Activated CD4-positive, alpha-beta memory T cell treated with anti-CD3 and anti-CD28 coated beads, Interleukin-2, amount 10 ng/mL, durations not matched to agents 7 days and 5 days (primary cell): ENCODE data around the gene SLC9C1. TPM values are rescaled to one million over a fixed set of nuclear protein-coding genes. Genes with fewer than 3 reads are reported as not detected.

Experiments
- CTCF ChIA-PET: fragments of 350-600 bp; sonication (Branson Sonifier 250); formaldehyde crosslinking; loops from one replicate; lab custom pipeline; 2021; ENCODE audit warnings: antibody characterized with exemption, inconsistent platforms; lab: Charles Lee
- POLR2A ChIA-PET: fragments of 350-600 bp; sonication (Branson Sonifier 250); formaldehyde crosslinking; loops from one replicate; lab custom pipeline; 2021; ENCODE audit warnings: antibody characterized with exemption; lab: Charles Lee
- DNase-seq: peaks from one replicate; pipeline ENCODE4 v3.0.0-alpha.2; 2020
- H3K27ac Mint-ChIP-seq: one replicate; pipeline ENCODE4 v1.8.0; 2021; ENCODE audit warnings: mild to moderate bottlenecking, mixed read lengths
- H3K27me3 Mint-ChIP-seq: one replicate; pipeline ENCODE4 v1.8.0; 2021; ENCODE audit warnings: mixed read lengths
- H3K36me3 Mint-ChIP-seq: one replicate; pipeline ENCODE4 v1.8.0; 2021; ENCODE audit warnings: low read depth, mixed read lengths
- H3K4me1 Mint-ChIP-seq: one replicate; pipeline ENCODE4 v1.8.0; 2021; ENCODE audit warnings: mixed read lengths
- H3K4me3 Mint-ChIP-seq: one replicate; pipeline ENCODE4 v1.8.0; 2021; ENCODE audit warnings: mild to moderate bottlenecking, mixed read lengths
- H3K9me3 Mint-ChIP-seq: one replicate; pipeline ENCODE4 v1.8.0; 2021; ENCODE audit warnings: mixed read lengths
- total RNA-seq, 2 experiments: library from RNA; stranded (reverse); gene quantifications; one replicate each; pipeline ENCODE4 v1.2.3, GENCODE V29; 2021

Gene SLC9C1
- total RNA-seq, 2 experiments from 2014 or later = not detected

GRCh38 chr3:112123548-112123947 is 170.5 kb downstream of the SLC9C1 start:
- no peaks in the 10 kb centered on the region for H3K9me3 Mint-ChIP-seq
- CTCF ChIA-PET = interaction anchor here (1.1 kb wide), 1 partner anchor 12 kb away, joined by 3 read pairs; no protein-coding TSS in a partner anchor
- no peak overlapping the region for H3K4me3 Mint-ChIP-seq
- H3K27me3 Mint-ChIP-seq = no peaks in the 10 kb centered on the region
- POLR2A ChIA-PET = no interaction called here
- peaks cover 56% of the 10 kb centered on the region for H3K36me3 Mint-ChIP-seq
- no peak for DNase-seq
- H3K27ac Mint-ChIP-seq = no peak overlapping the region
- H3K4me1 Mint-ChIP-seq = peaks cover 61% of the 10 kb centered on the region

- H3K4me3 Mint-ChIP-seq = no peak overlapping the region
- no peak for DNase-seq
- POLR2A ChIA-PET = no interaction called here
- CTCF ChIA-PET = interaction anchor here (1.1 kb wide), 1 partner anchor 11 kb away, joined by 3 read pairs; no protein-coding TSS in a partner anchor
- H3K36me3 Mint-ChIP-seq = peaks cover 57% of the 10 kb centered on the region
- no peak overlapping the region for H3K27ac Mint-ChIP-seq
- H3K9me3 Mint-ChIP-seq = no peaks in the 10 kb centered on the region
- H3K4me1 Mint-ChIP-seq = peaks cover 60% of the 10 kb centered on the region
- no peaks in the 10 kb centered on the region for H3K27me3 Mint-ChIP-seq
These were observed 171.1 kb downstream of the SLC9C1 start for GRCh38 chr3:112122870-112123269.

GRCh38 chr3:112121577-112122547 is 172.2 kb downstream of the SLC9C1 start:
- H3K27me3 Mint-ChIP-seq = no peaks in the 10 kb centered on the region
- ChIA-PET POLR2A (no interaction called here), CTCF (interaction anchor here (1.2 kb wide), 1 partner anchor 10 kb away, joined by 4 read pairs; no protein-coding TSS in a partner anchor)
- DNase-seq = no peak
- H3K36me3 Mint-ChIP-seq = peaks cover 55% of the 10 kb centered on the region
- H3K4me1 Mint-ChIP-seq = peaks cover 50% of the 10 kb centered on the region
- no peaks in the 10 kb centered on the region for H3K9me3 Mint-ChIP-seq
- H3K4me3 Mint-ChIP-seq = no peak overlapping the region
- H3K27ac Mint-ChIP-seq = no peak overlapping the region

- Mint-ChIP-seq H3K27me3 (no peaks in the 10 kb centered on the region), H3K27ac (peak overlapping the region; percentile 71), H3K9me3 (no peaks in the 10 kb centered on the region), H3K36me3 (peaks cover 39% of the 10 kb centered on the region), H3K4me1 (peaks cover 40% of the 10 kb centered on the region), H3K4me3 (peak overlapping the region; percentile 30)
- no peak for DNase-seq
- CTCF ChIA-PET = no interaction called here
- POLR2A ChIA-PET = interaction anchor here (0.9 to 2.0 kb wide), 3 partner anchors 9 to 17 kb away, joined by 3 to 5 read pairs (median 4); no protein-coding TSS in a partner anchor
These were observed 173.8 kb downstream of the SLC9C1 start for GRCh38 chr3:112119962-112120836.

GRCh38 chr3:112117841-112118571 is 176.0 kb downstream of the SLC9C1 start:
- no peak for DNase-seq
- Mint-ChIP-seq H3K4me1 (peaks cover 46% of the 10 kb centered on the region), H3K27ac (peak overlapping the region; percentile 25), H3K4me3 (no peak overlapping the region), H3K36me3 (peaks cover 22% of the 10 kb centered on the region), H3K9me3 (no peaks in the 10 kb centered on the region), H3K27me3 (no peaks in the 10 kb centered on the region)
- ChIA-PET POLR2A (interaction anchor here (1.2 to 1.3 kb wide), 2 partner anchors 8 to 11 kb away, joined by 3 read pairs; no protein-coding TSS in a partner anchor), CTCF (interaction anchor here (1.3 kb wide), 1 partner anchor 19 kb away, joined by 3 read pairs; no protein-coding TSS in a partner anchor)

GRCh38 chr3:112117415-112117814 is 176.6 kb downstream of the SLC9C1 start:
- POLR2A ChIA-PET = interaction anchor here (1.2 to 1.3 kb wide), 2 partner anchors 9 to 15 kb away, joined by 3 to 5 read pairs; partner anchors contain the start of gene GCSAM
- H3K4me3 Mint-ChIP-seq = no peak overlapping the region
- peaks cover 16% of the 10 kb centered on the region for H3K36me3 Mint-ChIP-seq
- no peaks in the 10 kb centered on the region for H3K27me3 Mint-ChIP-seq
- DNase-seq = no peak
- H3K27ac Mint-ChIP-seq = no peak overlapping the region
- CTCF ChIA-PET = interaction anchor here (0.8 kb wide), 1 partner anchor 175 kb away, joined by 3 read pairs; no protein-coding TSS in a partner anchor
- peaks cover 48% of the 10 kb centered on the region for H3K4me1 Mint-ChIP-seq
- no peaks in the 10 kb centered on the region for H3K9me3 Mint-ChIP-seq

GRCh38 chr3:112116748-112117186 is 177.2 kb downstream of the SLC9C1 start:
- ChIA-PET CTCF (interaction anchor here (0.8 kb wide), 1 partner anchor 176 kb away, joined by 3 read pairs; no protein-coding TSS in a partner anchor), POLR2A (interaction anchor here (1.2 to 1.3 kb wide), 2 partner anchors 9 to 16 kb away, joined by 3 to 5 read pairs; partner anchors contain the start of gene GCSAM)
- no peak overlapping the region for H3K4me3 Mint-ChIP-seq
- H3K36me3 Mint-ChIP-seq = peaks cover 10% of the 10 kb centered on the region
- no peak overlapping the region for H3K27ac Mint-ChIP-seq
- peaks cover 49% of the 10 kb centered on the region for H3K4me1 Mint-ChIP-seq
- no peaks in the 10 kb centered on the region for H3K27me3 Mint-ChIP-seq
- H3K9me3 Mint-ChIP-seq = no peaks in the 10 kb centered on the region
- no peak for DNase-seq

GRCh38 chr3:112115806-112116383 is 178.1 kb downstream of the SLC9C1 start:
- Mint-ChIP-seq H3K4me1 (peaks cover 44% of the 10 kb centered on the region), H3K36me3 (peaks cover 6% of the 10 kb centered on the region), H3K4me3 (no peak overlapping the region), H3K9me3 (no peaks in the 10 kb centered on the region), H3K27ac (no peak overlapping the region), H3K27me3 (no peaks in the 10 kb centered on the region)
- ChIA-PET POLR2A (interaction anchor here (1.2 kb wide), 1 partner anchor 17 kb away, joined by 5 read pairs; the partner anchor contains the start of gene GCSAM), CTCF (no interaction called here)
- DNase-seq = no peak

- CTCF ChIA-PET = no interaction called here
- Mint-ChIP-seq H3K27ac (no peak overlapping the region), H3K27me3 (no peaks in the 10 kb centered on the region), H3K4me3 (no peak overlapping the region), H3K4me1 (peaks cover 39% of the 10 kb centered on the region), H3K9me3 (no peaks in the 10 kb centered on the region), H3K36me3 (peaks cover 6% of the 10 kb centered on the region)
- no peak for DNase-seq
- POLR2A ChIA-PET = no interaction called here
These were observed 178.8 kb downstream of the SLC9C1 start for GRCh38 chr3:112115161-112115739.

GRCh38 chr3:112114576-112115160 is 179.3 kb downstream of the SLC9C1 start:
- H3K9me3 Mint-ChIP-seq = no peaks in the 10 kb centered on the region
- no peak overlapping the region for H3K4me3 Mint-ChIP-seq
- H3K4me1 Mint-ChIP-seq = peaks cover 34% of the 10 kb centered on the region

More at GRCh38 chr3:112114576-112115160, 179.3 kb downstream of the SLC9C1 start:
- Mint-ChIP-seq H3K36me3 (peaks cover 4% of the 10 kb centered on the region), H3K27me3 (no peaks in the 10 kb centered on the region), H3K27ac (no peak overlapping the region)
- ChIA-PET POLR2A (no interaction called here), CTCF (no interaction called here)
- no peak for DNase-seq
